K562 (cell line): Measurements from ENCODE around the gene APOLD1. TPM values are rescaled to one million over a fixed set of nuclear protein-coding genes. Genes with fewer than 3 reads are reported as not detected.

ENCODE experiments used
- CEBPB ChIP-seq: fragments of 450-650 bp; IDR thresholded peaks from 2 replicates; pipeline ENCODE4 v1.6.1; 2016; ENCODE audit warnings: missing genetic modification characterization, missing compliant biosample characterization
- CREM ChIP-seq: IDR thresholded peaks from 2 replicates; pipeline ENCODE4 v1.6.1; 2014; ENCODE audit warnings: antibody characterized with exemption, low read depth
- EP400 ChIP-seq: fragments of 450-650 bp; IDR thresholded peaks from 2 replicates; pipeline ENCODE4 v1.6.1; 2017; ENCODE audit warnings: antibody characterized with exemption, mild to moderate bottlenecking, moderate library complexity
- ETV1 ChIP-seq: fragments of 450-650 bp; conservative IDR thresholded peaks from 2 replicates; pipeline ENCODE4 v1.6.1; 2016; ENCODE audit warnings: missing genetic modification characterization, control low read depth, low read depth, missing compliant biosample characterization
- GABPA ChIP-seq: fragments of 200-800 bp; sonication (Bioruptor generic); conservative IDR thresholded peaks from 2 replicates; pipeline ENCODE4 v1.6.1; 2016; ENCODE audit warnings: low read depth, missing genetic modification characterization, missing compliant biosample characterization
- GABPB1 ChIP-seq: sonication (generic); formaldehyde crosslinking; IDR thresholded peaks from 2 replicates; pipeline ENCODE4 v1.8.0; 2022; ENCODE audit warnings: mild to moderate bottlenecking, missing genetic modification reagents
- GTF2F1 ChIP-seq: IDR thresholded peaks from 2 replicates; pipeline ENCODE4 v1.6.1; 2011; ENCODE audit warnings: low read depth, low read length, improper control_type of control experiment
- HCFC1 ChIP-seq: IDR thresholded peaks from 2 replicates; pipeline ENCODE4 v1.6.1; 2012; ENCODE audit warnings: low read depth, low read length, improper control_type of control experiment
- HDAC1 ChIP-seq, 2 experiments: fragments of 450-650 bp; IDR thresholded peaks; 2 replicates each; pipeline ENCODE4 v1.6.1; 2016 to 2017; ENCODE audit warnings: inconsistent platforms in 1 of 2, mild to moderate bottlenecking in 1 of 2, moderate library complexity in 1 of 2
- KHSRP ChIP-seq: fragments of 450-650 bp; IDR thresholded peaks from 2 replicates; pipeline ENCODE4 v1.6.1; 2017
- PATZ1 ChIP-seq: fragments of 250-450 bp; sonication (Bioruptor Pico); IDR thresholded peaks from 2 replicates; pipeline ENCODE4 v1.5.0; 2020; ENCODE audit warnings: mild to moderate bottlenecking, borderline replicate concordance
- RBFOX2 ChIP-seq: fragments of 200-400 bp; formaldehyde crosslinking; IDR thresholded peaks from 2 replicates; pipeline ENCODE4 v1.6.1; 2017; ENCODE audit warnings: low read depth, mild to moderate bottlenecking, low read length, moderate library complexity
- SAP30 ChIP-seq: fragments of 200-600 bp; sonication (generic); IDR thresholded peaks from 2 replicates; pipeline ENCODE4 v1.6.1; 2012; ENCODE audit warnings: borderline replicate concordance, low read depth, mild to moderate bottlenecking, moderate library complexity, low read length, control low read depth, inconsistent platforms; ENCODE audit not compliant: insufficient read depth, poor library complexity, severe bottlenecking
- SMAD2 ChIP-seq: fragments of 150-350 bp; IDR thresholded peaks from 2 replicates; pipeline ENCODE4 v1.6.1; 2014; ENCODE audit warnings: low read depth, mild to moderate bottlenecking, low read length
- SMAD3 ChIP-seq: fragments of 450-650 bp; formaldehyde crosslinking; conservative IDR thresholded peaks from 2 replicates; pipeline ENCODE4 v1.4.0; 2020; ENCODE audit warnings: mild to moderate bottlenecking
- SREBF2 ChIP-seq: sonication (generic); formaldehyde crosslinking; IDR thresholded peaks from 2 replicates; pipeline ENCODE4 v1.4.0; 2020; ENCODE audit warnings: mild to moderate bottlenecking, missing genetic modification reagents
- XRCC4 ChIP-seq: IDR thresholded peaks from one replicate; pipeline ENCODE4 v1.6.1; 2011; ENCODE audit not compliant: insufficient read depth, insufficient read length; ENCODE audit errors: extremely low read depth
- ZNF143 ChIP-seq: sonication (generic); formaldehyde crosslinking; IDR thresholded peaks from 2 replicates; pipeline ENCODE4 v1.9.0; 2022; ENCODE audit warnings: mild to moderate bottlenecking, missing genetic modification reagents
- ZNF384 ChIP-seq: IDR thresholded peaks from 2 replicates; pipeline ENCODE4 v1.6.1; 2012; ENCODE audit warnings: low read depth, low read length, improper control_type of control experiment
- ZNF436 ChIP-seq: fragments of 250-450, 450-650 bp; sonication (Bioruptor Pico); formaldehyde crosslinking; IDR thresholded peaks from 2 replicates; pipeline ENCODE4 v1.7.0; 2020; ENCODE audit warnings: mild to moderate bottlenecking
- polyA plus RNA-seq, 8 experiments: library from polyadenylated mRNA; depleted of rRNA in 4 of 8; stranded (reverse) in 5 of 8; unstranded in 3 of 8; fragments of >200 nt; fragmentation: Nextera tagmentation in 2 of 8; fragmentation: Illumina TruSeq in 1 of 8; extraction: Ambion mirVana in 2 of 8; extraction: Trizol in 1 of 8; gene quantifications; 2 replicates each; pipeline versions ENCODE4 v1.2.1 to v1.2.3, GENCODE V29; 2011 to 2014; ENCODE audit warnings: inconsistent platforms in 1 of 8, missing spikeins in 1 of 8
- total RNA-seq, 7 experiments: library from RNA; depleted of rRNA in 6 of 7; stranded (reverse); fragments of >200 nt in 6 of 7; fragmentation: Illumina TruSeq in 2 of 7; extraction: Trizol in 2 of 7; gene quantifications; 2 replicates each; pipeline versions ENCODE4 v1.2.1 to v1.2.3, GENCODE V29; 2011 to 2021; ENCODE audit warnings: low replicate concordance in 1 of 7
- TF ChIP-seq, protein P1 (sequence below), 3 experiments: fragments of 200-800 bp in 1 of 3; fragments of 250-450 bp in 1 of 3; fragments of 450-650 bp in 1 of 3; sonication (Bioruptor Pico) in 1 of 3; sonication (Bioruptor generic) in 1 of 3; formaldehyde crosslinking in 1 of 3; IDR thresholded peaks; 2 replicates each; pipeline versions ENCODE4 v1.6.1 to v1.8.0; 2016 to 2022; ENCODE audit warnings: mild to moderate bottlenecking in 2 of 3, missing genetic modification characterization in 2 of 3, missing compliant biosample characterization in 1 of 3, moderate library complexity in 1 of 3

The APOLD1 gene
- total and polyA plus RNA-seq, 9 of the 15 experiments (the other 6 are each of a cell fraction or from before 2014, with no cell fraction given), result 0.28 to 1.1 (median 0.61) TPM

GRCh38 chr12:12813120-12814101, 28.0 kb downstream of the APOLD1 start, which contains the start of gene DDX47 (continued):
- TF ChIP-seq PATZ1 (no peak), GABPB1 (CRISPR knock-in tag) (peak; percentile 96), XRCC4 (no peak), ZNF384 (0 out of 2 replicates have a peak, but pooled peaks have one; percentile 46), ZNF143 (peak; percentile 96), CEBPB (tag) (no peak), GTF2F1 (no peak), SMAD3 (CRISPR knock-in tag) (no peak), GABPA (tag) (peak; percentile 94), HDAC1 (IDR thresholded peaks at IDR 0.05) (peak in 1 of 2 experiments; percentile 92; a peak in 2 of 4 replicates), CREM (peak; percentile 88), KHSRP (no peak), SREBF2 (CRISPR knock-in tag) (no peak), HCFC1 (peak; percentile 97), RBFOX2 (peak; percentile 67), SAP30 (peak; percentile 70), EP400 (peak; percentile 61), ZNF436 (CRISPR knock-in tag) (no peak), ETV1 (peak; percentile 85), SMAD2 (no peak)
- TF ChIP-seq, protein P1, sequence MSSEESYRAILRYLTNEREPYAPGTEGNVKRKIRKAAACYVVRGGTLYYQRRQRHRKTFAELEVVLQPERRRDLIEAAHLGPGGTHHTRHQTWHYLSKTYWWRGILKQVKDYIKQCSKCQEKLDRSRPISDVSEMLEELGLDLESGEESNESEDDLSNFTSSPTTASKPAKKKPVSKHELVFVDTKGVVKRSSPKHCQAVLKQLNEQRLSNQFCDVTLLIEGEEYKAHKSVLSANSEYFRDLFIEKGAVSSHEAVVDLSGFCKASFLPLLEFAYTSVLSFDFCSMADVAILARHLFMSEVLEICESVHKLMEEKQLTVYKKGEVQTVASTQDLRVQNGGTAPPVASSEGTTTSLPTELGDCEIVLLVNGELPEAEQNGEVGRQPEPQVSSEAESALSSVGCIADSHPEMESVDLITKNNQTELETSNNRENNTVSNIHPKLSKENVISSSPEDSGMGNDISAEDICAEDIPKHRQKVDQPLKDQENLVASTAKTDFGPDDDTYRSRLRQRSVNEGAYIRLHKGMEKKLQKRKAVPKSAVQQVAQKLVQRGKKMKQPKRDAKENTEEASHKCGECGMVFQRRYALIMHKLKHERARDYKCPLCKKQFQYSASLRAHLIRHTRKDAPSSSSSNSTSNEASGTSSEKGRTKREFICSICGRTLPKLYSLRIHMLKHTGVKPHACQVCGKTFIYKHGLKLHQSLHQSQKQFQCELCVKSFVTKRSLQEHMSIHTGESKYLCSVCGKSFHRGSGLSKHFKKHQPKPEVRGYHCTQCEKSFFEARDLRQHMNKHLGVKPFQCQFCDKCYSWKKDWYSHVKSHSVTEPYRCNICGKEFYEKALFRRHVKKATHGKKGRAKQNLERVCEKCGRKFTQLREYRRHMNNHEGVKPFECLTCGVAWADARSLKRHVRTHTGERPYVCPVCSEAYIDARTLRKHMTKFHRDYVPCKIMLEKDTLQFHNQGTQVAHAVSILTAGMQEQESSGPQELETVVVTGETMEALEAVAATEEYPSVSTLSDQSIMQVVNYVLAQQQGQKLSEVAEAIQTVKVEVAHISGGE (CRISPR knock-in tag; IDR thresholded peaks at IDR 0.05), result peak in 1 of 3 experiments; percentile 23; a peak in 1 of 6 replicates
